K562 (cell line): ENCODE data around the gene SCG5. TPM values are rescaled to one million over a fixed set of nuclear protein-coding genes. Genes with fewer than 3 reads are reported as not detected.

Source experiments
- ATAC-seq: fragments of 200-7000 bp; cut with Tn5 transposase; 3 replicates; pipeline ENCODE4 v1.9.1; 2020; ENCODE audit warnings: moderate library complexity
- BruUV-seq: library from RNA; stranded (reverse); fragments of 400-500 nt; replicated peaks from 2 replicates; lab custom pipeline; 2021; lab: Mats Ljungman, UMichigan
- CTCF ChIA-PET: fragments of 300-600 bp; formaldehyde crosslinking; extraction: SDS; loops from one replicate; lab custom pipeline; 2021; ENCODE audit warnings: low intra/inter-chr PET ratio; lab: Yijun Ruan, JAX
- POLR2A ChIA-PET: fragments of 300-600, 350-650 bp; sonication (Branson Sonifier 250); formaldehyde crosslinking; extraction: SDS; loops from one replicate; lab custom pipeline; 2021; ENCODE audit warnings: antibody characterized with exemption, inconsistent platforms; lab: Yijun Ruan, JAX
- DNase-seq, 4 experiments: peaks; one replicate each; pipeline versions ENCODE4 v3.0.0 to v3.0.0-alpha.2; 2011 to 2018; ENCODE audit warnings: low spot score in 3 of 4, mixed read lengths in 3 of 4; ENCODE audit errors: extremely low read depth in 1 of 4
- FAIRE-seq: peaks from 2 replicates; lab custom pipeline; 2011; peaks lifted over from hg19 to GRCh38; lab: Jason Lieb, UNC
- H2AFZ ChIP-seq: 2 replicates; pipeline ENCODE4 v1.6.0; 2011; ENCODE audit warnings: low read depth, low read length, control low read depth, inconsistent platforms
- H3K27ac ChIP-seq: fragments of 200-600 bp; 3 replicates; pipeline ENCODE4 v1.8.0; 2011; ENCODE audit warnings: low read depth, mild to moderate bottlenecking, control low read depth, inconsistent platforms, low read length, moderate library complexity, mixed read lengths; ENCODE audit errors: extremely low read depth
- H3K27me3 ChIP-seq, 2 experiments: fragments of 300-600 bp in 1 of 2; 2 replicates in 1 of 2; 3 replicates in 1 of 2; pipeline versions ENCODE4 v1.6.0 to v1.8.0; 2011; ENCODE audit warnings: inconsistent platforms in 2 of 2, low read length in 2 of 2, mild to moderate bottlenecking in 1 of 2, mixed read lengths in 1 of 2, moderate library complexity in 1 of 2; ENCODE audit not compliant: control insufficient read depth in 2 of 2, insufficient read depth in 2 of 2
- H3K36me3 ChIP-seq: fragments of 300-600 bp; 3 replicates; pipeline ENCODE4 v1.8.0; 2011; ENCODE audit warnings: mild to moderate bottlenecking, low read length, inconsistent platforms; ENCODE audit not compliant: control insufficient read depth, insufficient read depth
- H3K4me1 ChIP-seq, 2 experiments: fragments of 200-600 bp in 1 of 2; replicated peaks in 1 of 2; 2 replicates in 1 of 2; 3 replicates in 1 of 2; pipeline versions ENCODE4 v1.5.1 to v1.8.0; 2011; ENCODE audit warnings: inconsistent platforms in 2 of 2, low read length in 2 of 2, mild to moderate bottlenecking in 1 of 2, mixed read lengths in 1 of 2, moderate library complexity in 1 of 2; ENCODE audit not compliant: control insufficient read depth in 2 of 2, insufficient read depth in 2 of 2
- H3K4me2 ChIP-seq: 2 replicates; pipeline ENCODE4 v1.6.1; 2011; ENCODE audit warnings: low read length, control low read depth, inconsistent platforms, mixed read lengths; ENCODE audit not compliant: insufficient read depth
- H3K4me3 ChIP-seq: fragments of 200-600 bp; sonication (generic), shearing (Covaris generic); 2 replicates; pipeline ENCODE4 v1.5.1; 2016; ENCODE audit warnings: control low read depth, inconsistent platforms
- H3K79me2 ChIP-seq: fragments of 200-600 bp; 3 replicates; pipeline ENCODE4 v1.8.0; 2011; ENCODE audit warnings: low read length, inconsistent platforms; ENCODE audit not compliant: control insufficient read depth, insufficient read depth
- H3K9ac ChIP-seq, 2 experiments: 2 replicates each; pipeline versions ENCODE4 v1.6.0 to v1.6.1; 2011; ENCODE audit warnings: low read depth in 2 of 2, low read length in 2 of 2, control low read depth in 1 of 2, inconsistent platforms in 1 of 2, mild to moderate bottlenecking in 1 of 2, mixed read lengths in 1 of 2; ENCODE audit not compliant: insufficient read depth in 1 of 2
- H3K9me1 ChIP-seq: one replicate; pipeline ENCODE4 v1.6.0; 2011; ENCODE audit warnings: inconsistent platforms, mild to moderate bottlenecking, low read length, moderate library complexity; ENCODE audit not compliant: control insufficient read depth, insufficient read depth
- H3K9me3 ChIP-seq: replicated peaks from 2 replicates; pipeline ENCODE4 v1.5.1; 2011; ENCODE audit warnings: low read depth, low read length, inconsistent platforms; ENCODE audit not compliant: control insufficient read depth, insufficient read depth
- H4K20me1 ChIP-seq: replicated peaks from 2 replicates; pipeline ENCODE4 v1.6.1; 2011; ENCODE audit warnings: low read length, inconsistent platforms, mixed read lengths; ENCODE audit not compliant: control insufficient read depth, insufficient read depth
- ARNT ChIP-seq, 2 experiments: fragments of 450-650 bp; IDR thresholded peaks; 2 replicates each; pipeline ENCODE4 v1.6.1; 2016; ENCODE audit warnings: mild to moderate bottlenecking in 1 of 2
- HDAC2 ChIP-seq: fragments of 450-650 bp; IDR thresholded peaks from 2 replicates; pipeline ENCODE4 v1.6.1; 2016; ENCODE audit warnings: mild to moderate bottlenecking
- MAFG ChIP-seq: fragments of 450-650 bp; conservative IDR thresholded peaks from 2 replicates; pipeline ENCODE4 v1.6.1; 2016; ENCODE audit warnings: missing genetic modification characterization, missing compliant biosample characterization
- MCM5 ChIP-seq: fragments of 450-650 bp; IDR thresholded peaks from 2 replicates; pipeline ENCODE4 v1.6.1; 2016; ENCODE audit warnings: low read depth
- MEF2A ChIP-seq: IDR thresholded peaks from 2 replicates; pipeline ENCODE4 v1.6.1; 2011; ENCODE audit warnings: low read depth, mild to moderate bottlenecking, low read length, moderate library complexity; ENCODE audit not compliant: control insufficient read depth
- SP1 ChIP-seq: sonication (generic); formaldehyde crosslinking; IDR thresholded peaks from 2 replicates; pipeline ENCODE4 v1.8.1; 2022; ENCODE audit warnings: mild to moderate bottlenecking, missing genetic modification reagents
- ZNF184 ChIP-seq: sonication (generic); formaldehyde crosslinking; IDR thresholded peaks from 2 replicates; pipeline ENCODE4 v1.5.0; 2020; ENCODE audit warnings: missing genetic modification reagents
- ZNF24 ChIP-seq: fragments of 450-650 bp; IDR thresholded peaks from 2 replicates; pipeline ENCODE4 v1.6.1; 2016
- ZNF311 ChIP-seq: fragments of 250-450 bp; sonication (Bioruptor Pico); IDR thresholded peaks from 2 replicates; pipeline ENCODE4 v1.4.0; 2020; ENCODE audit warnings: mild to moderate bottlenecking, moderate library complexity
- ZNF436 ChIP-seq: fragments of 250-450, 450-650 bp; sonication (Bioruptor Pico); formaldehyde crosslinking; IDR thresholded peaks from 2 replicates; pipeline ENCODE4 v1.7.0; 2020; ENCODE audit warnings: mild to moderate bottlenecking
- ZNF668 ChIP-seq: fragments of 250-450 bp; sonication (Bioruptor Pico); IDR thresholded peaks from 2 replicates; pipeline ENCODE4 v1.8.0; 2022; ENCODE audit warnings: mild to moderate bottlenecking, inconsistent platforms
- ZNF76 ChIP-seq: fragments of 250-450 bp; sonication (Bioruptor Pico); IDR thresholded peaks from 2 replicates; pipeline ENCODE4 v1.4.0; 2020; ENCODE audit warnings: mild to moderate bottlenecking, moderate library complexity, borderline replicate concordance
- WGBS: fragments of 100-300 bp; shearing (Covaris generic); methylation state at CpG from one replicate; pipeline ENCODE4 v1.1.6; 2016; ENCODE audit warnings: low coverage, mixed read lengths; ENCODE audit not compliant: insufficient coverage; ENCODE audit errors: missing lambda C conversion rate; 5-methylcytosine and 5-hydroxymethylcytosine counted together
- in situ Hi-C: fragments of 300-500 bp; cut with MboI; formaldehyde crosslinking; loops from 4 replicates; pipeline ENCODE4 v1.15.0; 2018; ENCODE audit warnings: inconsistent platforms, mixed read lengths
- intact Hi-C: fragments of 100-400 bp; cut with micrococcal nuclease; formaldehyde crosslinking; loops from 2 replicates; pipeline ENCODE4 v1.14.2; 2022
- polyA plus RNA-seq, 8 experiments: library from polyadenylated mRNA; depleted of rRNA in 4 of 8; stranded (reverse) in 5 of 8; unstranded in 3 of 8; fragments of >200 nt; fragmentation: Nextera tagmentation in 2 of 8; fragmentation: Illumina TruSeq in 1 of 8; extraction: Ambion mirVana in 2 of 8; extraction: Trizol in 1 of 8; gene quantifications; 2 replicates each; pipeline versions ENCODE4 v1.2.1 to v1.2.3, GENCODE V29; 2011 to 2014; ENCODE audit warnings: inconsistent platforms in 1 of 8, missing spikeins in 1 of 8
- total RNA-seq, 7 experiments: library from RNA; depleted of rRNA in 6 of 7; stranded (reverse); fragments of >200 nt in 6 of 7; fragmentation: Illumina TruSeq in 2 of 7; extraction: Trizol in 2 of 7; gene quantifications; 2 replicates each; pipeline versions ENCODE4 v1.2.1 to v1.2.3, GENCODE V29; 2011 to 2021; ENCODE audit warnings: low replicate concordance in 1 of 7
- TF ChIP-seq, protein P1 (sequence below): sonication (generic); formaldehyde crosslinking; IDR thresholded peaks from 2 replicates; pipeline ENCODE4 v1.8.0; 2022; ENCODE audit warnings: mild to moderate bottlenecking, missing genetic modification reagents
- TF ChIP-seq, protein P2 (sequence below): sonication (generic); formaldehyde crosslinking; IDR thresholded peaks from 2 replicates; pipeline ENCODE4 v1.8.0; 2022; ENCODE audit warnings: mild to moderate bottlenecking, missing genetic modification reagents
- TF ChIP-seq, protein P3 (sequence below): sonication (generic); formaldehyde crosslinking; IDR thresholded peaks from 2 replicates; pipeline ENCODE4 v1.8.0; 2022; ENCODE audit warnings: missing genetic modification reagents, mild to moderate bottlenecking, borderline replicate concordance

SCG5 gene
- total and polyA plus RNA-seq, 9 of the 15 experiments (the other 6 are each of a cell fraction or from before 2014, with no cell fraction given): 0.06 to 0.76 (median 0.28) TPM; not detected in 2

DNA sequence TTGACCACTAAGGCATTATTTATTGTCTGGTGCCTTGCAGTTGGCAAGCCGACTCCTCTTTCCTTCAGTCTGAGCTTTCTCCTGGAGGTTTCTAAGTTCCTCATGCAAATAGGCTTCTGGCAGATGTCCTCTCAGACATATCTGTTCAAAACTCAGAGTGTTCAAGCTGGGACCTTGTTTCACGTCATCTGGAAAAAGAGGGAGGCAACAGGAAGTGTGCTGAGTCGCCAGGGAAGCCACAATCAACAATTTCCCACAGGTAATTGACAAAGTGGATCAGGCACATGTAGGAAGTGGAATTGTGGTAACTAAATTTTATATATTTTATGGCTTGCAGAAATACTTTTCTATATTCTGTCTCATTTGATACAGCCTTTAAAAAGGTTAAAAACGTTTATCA, 14.6 kb downstream of the SCG5 start:
- no peak for DNase-seq
- BruUV-seq: no TSS peak
- Histone ChIP-seq H4K20me1 (0 out of 2 replicates have a peak, but pooled peaks cover 5% of the 10 kb centered on the region), H2AFZ (no peak overlapping the region), H3K4me3 (no peak overlapping the region), H3K79me2 (no peaks in the 10 kb centered on the region), H3K27me3 (no peaks in the 10 kb centered on the region), H3K27ac (no peak overlapping the region), H3K4me2 (no peak overlapping the region), H3K9me1 (no peaks in the 10 kb centered on the region), H3K36me3 (no peaks in the 10 kb centered on the region), H3K9me3 (no peaks in the 10 kb centered on the region), H3K9ac (no peak overlapping the region), H3K4me1 (peaks cover 0 to 20% of the 10 kb centered on the region in 2 experiments; a peak in 3 of 5 replicates)
- intact Hi-C loops (no loop called here), in situ Hi-C loops (no loop called here)
- POLR2A ChIA-PET: interaction anchor here (0.6 kb wide), 1 partner anchor 1474 kb away, joined by 3 read pairs; no protein-coding TSS in a partner anchor
- WGBS: 30% methylated on average over 4 of the region's 4 CpGs
- FAIRE-seq: no peak
- CTCF ChIA-PET: no interaction called here
- no peak for TF ChIP-seq SP1 (CRISPR knock-in tag)
- TF ChIP-seq ARNT (IDR thresholded peaks at IDR 0.05): no peak
- TF ChIP-seq, protein P1, sequence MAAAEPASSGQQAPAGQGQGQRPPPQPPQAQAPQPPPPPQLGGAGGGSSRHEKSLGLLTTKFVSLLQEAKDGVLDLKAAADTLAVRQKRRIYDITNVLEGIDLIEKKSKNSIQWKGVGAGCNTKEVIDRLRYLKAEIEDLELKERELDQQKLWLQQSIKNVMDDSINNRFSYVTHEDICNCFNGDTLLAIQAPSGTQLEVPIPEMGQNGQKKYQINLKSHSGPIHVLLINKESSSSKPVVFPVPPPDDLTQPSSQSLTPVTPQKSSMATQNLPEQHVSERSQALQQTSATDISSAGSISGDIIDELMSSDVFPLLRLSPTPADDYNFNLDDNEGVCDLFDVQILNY: no peak
- no peak for TF ChIP-seq ZNF311 (CRISPR knock-in tag)
- TF ChIP-seq ZNF184 (CRISPR knock-in tag): no peak
- TF ChIP-seq MEF2A: no peak
- no peak for TF ChIP-seq HDAC2
- TF ChIP-seq, protein P2, sequence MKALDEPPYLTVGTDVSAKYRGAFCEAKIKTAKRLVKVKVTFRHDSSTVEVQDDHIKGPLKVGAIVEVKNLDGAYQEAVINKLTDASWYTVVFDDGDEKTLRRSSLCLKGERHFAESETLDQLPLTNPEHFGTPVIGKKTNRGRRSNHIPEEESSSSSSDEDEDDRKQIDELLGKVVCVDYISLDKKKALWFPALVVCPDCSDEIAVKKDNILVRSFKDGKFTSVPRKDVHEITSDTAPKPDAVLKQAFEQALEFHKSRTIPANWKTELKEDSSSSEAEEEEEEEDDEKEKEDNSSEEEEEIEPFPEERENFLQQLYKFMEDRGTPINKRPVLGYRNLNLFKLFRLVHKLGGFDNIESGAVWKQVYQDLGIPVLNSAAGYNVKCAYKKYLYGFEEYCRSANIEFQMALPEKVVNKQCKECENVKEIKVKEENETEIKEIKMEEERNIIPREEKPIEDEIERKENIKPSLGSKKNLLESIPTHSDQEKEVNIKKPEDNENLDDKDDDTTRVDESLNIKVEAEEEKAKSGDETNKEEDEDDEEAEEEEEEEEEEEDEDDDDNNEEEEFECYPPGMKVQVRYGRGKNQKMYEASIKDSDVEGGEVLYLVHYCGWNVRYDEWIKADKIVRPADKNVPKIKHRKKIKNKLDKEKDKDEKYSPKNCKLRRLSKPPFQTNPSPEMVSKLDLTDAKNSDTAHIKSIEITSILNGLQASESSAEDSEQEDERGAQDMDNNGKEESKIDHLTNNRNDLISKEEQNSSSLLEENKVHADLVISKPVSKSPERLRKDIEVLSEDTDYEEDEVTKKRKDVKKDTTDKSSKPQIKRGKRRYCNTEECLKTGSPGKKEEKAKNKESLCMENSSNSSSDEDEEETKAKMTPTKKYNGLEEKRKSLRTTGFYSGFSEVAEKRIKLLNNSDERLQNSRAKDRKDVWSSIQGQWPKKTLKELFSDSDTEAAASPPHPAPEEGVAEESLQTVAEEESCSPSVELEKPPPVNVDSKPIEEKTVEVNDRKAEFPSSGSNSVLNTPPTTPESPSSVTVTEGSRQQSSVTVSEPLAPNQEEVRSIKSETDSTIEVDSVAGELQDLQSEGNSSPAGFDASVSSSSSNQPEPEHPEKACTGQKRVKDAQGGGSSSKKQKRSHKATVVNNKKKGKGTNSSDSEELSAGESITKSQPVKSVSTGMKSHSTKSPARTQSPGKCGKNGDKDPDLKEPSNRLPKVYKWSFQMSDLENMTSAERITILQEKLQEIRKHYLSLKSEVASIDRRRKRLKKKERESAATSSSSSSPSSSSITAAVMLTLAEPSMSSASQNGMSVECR (CRISPR knock-in tag): no peak
- no peak for TF ChIP-seq ZNF76 (CRISPR knock-in tag)
- TF ChIP-seq ZNF668 (CRISPR knock-in tag): no peak
- TF ChIP-seq, protein P3, sequence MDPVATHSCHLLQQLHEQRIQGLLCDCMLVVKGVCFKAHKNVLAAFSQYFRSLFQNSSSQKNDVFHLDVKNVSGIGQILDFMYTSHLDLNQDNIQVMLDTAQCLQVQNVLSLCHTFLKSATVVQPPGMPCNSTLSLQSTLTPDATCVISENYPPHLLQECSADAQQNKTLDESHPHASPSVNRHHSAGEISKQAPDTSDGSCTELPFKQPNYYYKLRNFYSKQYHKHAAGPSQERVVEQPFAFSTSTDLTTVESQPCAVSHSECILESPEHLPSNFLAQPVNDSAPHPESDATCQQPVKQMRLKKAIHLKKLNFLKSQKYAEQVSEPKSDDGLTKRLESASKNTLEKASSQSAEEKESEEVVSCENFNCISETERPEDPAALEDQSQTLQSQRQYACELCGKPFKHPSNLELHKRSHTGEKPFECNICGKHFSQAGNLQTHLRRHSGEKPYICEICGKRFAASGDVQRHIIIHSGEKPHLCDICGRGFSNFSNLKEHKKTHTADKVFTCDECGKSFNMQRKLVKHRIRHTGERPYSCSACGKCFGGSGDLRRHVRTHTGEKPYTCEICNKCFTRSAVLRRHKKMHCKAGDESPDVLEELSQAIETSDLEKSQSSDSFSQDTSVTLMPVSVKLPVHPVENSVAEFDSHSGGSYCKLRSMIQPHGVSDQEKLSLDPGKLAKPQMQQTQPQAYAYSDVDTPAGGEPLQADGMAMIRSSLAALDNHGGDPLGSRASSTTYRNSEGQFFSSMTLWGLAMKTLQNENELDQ: no peak
- no peak for TF ChIP-seq MCM5
- TF ChIP-seq ZNF436 (CRISPR knock-in tag): no peak
- no peak for TF ChIP-seq MAFG (tag)
- no peak for TF ChIP-seq ZNF24
- ATAC-seq: no peak
